Liver (tissue), 9 donors: ENCODE measurements around the gene GNE. TPM values are rescaled to one million over a fixed set of nuclear protein-coding genes. Genes with fewer than 3 reads are reported as not detected.
"Not testable (repeated sequence)": the region's sequence is repeated elsewhere in the genome, so short reads cannot be mapped to it uniquely, and the experiment has no call there.

Experiments used
- DNase-seq: peaks from one replicate; pipeline ENCODE4 v3.0.0-alpha.2; 2017; ENCODE audit warnings: low spot score
- H3K27ac ChIP-seq, 2 donors: one replicate each; pipeline ENCODE4 v1.7.0; 2013; ENCODE audit warnings: inconsistent platforms in 2 of 2, low read length in 2 of 2, control low read depth in 1 of 2, low read depth in 1 of 2, mild to moderate bottlenecking in 1 of 2
- H3K27me3 ChIP-seq, 4 donors: one replicate each; pipeline versions ENCODE4 v1.6.1 to v1.7.0; 2013; ENCODE audit warnings: low read length in 3 of 4, inconsistent platforms in 1 of 4, mild to moderate bottlenecking in 1 of 4, moderate library complexity in 1 of 4; ENCODE audit not compliant: control insufficient read depth in 4 of 4, insufficient read depth in 4 of 4
- H3K36me3 ChIP-seq, 4 donors: one replicate each; pipeline versions ENCODE4 v1.6.1 to v1.7.0; 2013; ENCODE audit warnings: low read length in 3 of 4, mild to moderate bottlenecking in 3 of 4, low read depth in 1 of 4, moderate library complexity in 1 of 4; ENCODE audit not compliant: control insufficient read depth in 4 of 4, insufficient read depth in 3 of 4
- H3K4me1 ChIP-seq, 4 donors: one replicate each; pipeline versions ENCODE4 v1.6.1 to v1.7.0; 2013; ENCODE audit warnings: low read length in 3 of 4, mild to moderate bottlenecking in 3 of 4, moderate library complexity in 1 of 4; ENCODE audit not compliant: control insufficient read depth in 4 of 4, insufficient read depth in 4 of 4
- H3K4me3 ChIP-seq, 3 donors: one replicate each; pipeline versions ENCODE4 v1.6.1 to v1.7.0; 2013; ENCODE audit warnings: low read length in 3 of 3, control low read depth in 1 of 3, low read depth in 1 of 3, mild to moderate bottlenecking in 1 of 3
- H3K9ac ChIP-seq, 2 donors: one replicate each; pipeline ENCODE4 v1.7.0; 2013; ENCODE audit warnings: low read length in 2 of 2, mild to moderate bottlenecking in 2 of 2, moderate library complexity in 2 of 2, control low read depth in 1 of 2, low read depth in 1 of 2
- H3K9me3 ChIP-seq, 4 donors: one replicate each; pipeline versions ENCODE4 v1.6.1 to v1.7.0; 2013; ENCODE audit warnings: low read length in 3 of 4; ENCODE audit not compliant: control insufficient read depth in 4 of 4
- GABPA ChIP-seq, 2 donors: IDR thresholded peaks in 1 of 2; conservative IDR thresholded peaks in 1 of 2; 2 replicates each; pipeline ENCODE4 v1.6.1; 2016; ENCODE audit warnings: antibody characterized with exemption in 2 of 2, mild to moderate bottlenecking in 1 of 2, moderate library complexity in 1 of 2
- HNF4A ChIP-seq, 2 donors: conservative IDR thresholded peaks; 2 replicates each; pipeline ENCODE4 v1.6.1; 2016; ENCODE audit warnings: antibody characterized with exemption in 2 of 2, mild to moderate bottlenecking in 2 of 2
- JUND ChIP-seq, 2 donors: IDR thresholded peaks; 2 replicates each; pipeline ENCODE4 v1.6.1; 2016; ENCODE audit warnings: antibody characterized with exemption in 2 of 2
- RAD21 ChIP-seq, 2 donors: IDR thresholded peaks; 2 replicates each; pipeline ENCODE4 v1.6.1; 2016; ENCODE audit warnings: antibody characterized with exemption in 2 of 2, mild to moderate bottlenecking in 2 of 2
- RXRA ChIP-seq, 2 donors: IDR thresholded peaks; 2 replicates each; pipeline ENCODE4 v1.6.1; 2017 to 2018; ENCODE audit warnings: antibody characterized with exemption in 2 of 2, mild to moderate bottlenecking in 1 of 2
- WGBS: extraction: QIAGEN DNeasy Blood & Tissue Kit; methylation state at CpG from one replicate; pipeline ENCODE4 v1.1.7; 2013; 5-methylcytosine and 5-hydroxymethylcytosine counted together
- polyA plus RNA-seq, 2 donors: library from polyadenylated mRNA; stranded (reverse) in 1 of 2; unstranded in 1 of 2; fragments of 200-250 nt in 1 of 2; fragments of >200 nt in 1 of 2; fragmentation: Nextera tagmentation in 1 of 2; extraction: Ambion mirVana in 1 of 2; gene quantifications; one replicate each; pipeline versions ENCODE4 v1.2.1 to v1.2.3, GENCODE V29; 2013 to 2015
- total RNA-seq, 2 donors: library from RNA; depleted of rRNA; stranded (reverse); fragments of >200 nt; gene quantifications; one replicate each; pipeline ENCODE4 v1.2.3, GENCODE V29; 2014
- TF ChIP-seq, protein P1 (sequence below): IDR thresholded peaks from 2 replicates; pipeline ENCODE4 v1.6.1; 2016; ENCODE audit warnings: antibody characterized with exemption, mild to moderate bottlenecking
- TF ChIP-seq, protein P2 (sequence below): fragments of 150-350 bp; IDR thresholded peaks from 2 replicates; pipeline ENCODE4 v1.5.1; 2017; ENCODE audit warnings: improper control_type of control experiment, low read depth, low read length; ENCODE audit not compliant: missing input control
- donor health status: healthy.
- donor health status: healthy.
- donor health status: healthy.
- donor health status: healthy.
- donor health status: healthy.

GNE gene
- total and polyA plus RNA-seq, 4 donors, result 21.8 to 177 (median 38.1) TPM

DNA sequence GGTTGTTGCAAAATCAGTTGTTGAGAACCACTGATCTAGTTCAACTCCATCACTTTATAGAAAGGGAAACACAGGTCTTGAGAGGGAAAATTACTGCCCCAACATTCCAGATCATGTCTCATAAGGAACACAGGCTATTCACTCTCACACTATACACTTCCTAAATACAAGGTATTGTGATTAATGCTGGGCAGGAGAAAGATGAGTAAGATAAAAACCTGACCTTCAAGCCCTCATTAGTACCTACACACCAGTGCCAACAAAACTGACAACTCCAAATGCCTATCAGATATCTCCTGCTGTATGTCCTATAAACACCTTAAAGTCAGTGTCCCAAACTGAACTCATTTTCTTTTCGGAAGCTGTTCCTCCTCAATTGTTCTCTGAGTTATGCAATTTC lies 8.2 kb downstream of the GNE start:
- H3K4me1 ChIP-seq, result peaks cover 8 to 49% (median 40%) of the 10 kb centered on the region in 4 donors
- H3K36me3 ChIP-seq, result peaks cover 5 to 16% (median 8%) of the 10 kb centered on the region in 4 donors
- WGBS, result 37% methylated on average over 1 of the region's 1 CpG
- no peak for DNase-seq
- no peak overlapping the region for H3K4me3 ChIP-seq
- no peak for TF ChIP-seq GABPA (IDR thresholded peaks at IDR 0.05 in 1 of 2, conservative IDR thresholded peaks at IDR 0.05 in 1 of 2)
- TF ChIP-seq RXRA (IDR thresholded peaks at IDR 0.05), result peak in 1 of 2 donors; percentile 31
- TF ChIP-seq, protein P1, sequence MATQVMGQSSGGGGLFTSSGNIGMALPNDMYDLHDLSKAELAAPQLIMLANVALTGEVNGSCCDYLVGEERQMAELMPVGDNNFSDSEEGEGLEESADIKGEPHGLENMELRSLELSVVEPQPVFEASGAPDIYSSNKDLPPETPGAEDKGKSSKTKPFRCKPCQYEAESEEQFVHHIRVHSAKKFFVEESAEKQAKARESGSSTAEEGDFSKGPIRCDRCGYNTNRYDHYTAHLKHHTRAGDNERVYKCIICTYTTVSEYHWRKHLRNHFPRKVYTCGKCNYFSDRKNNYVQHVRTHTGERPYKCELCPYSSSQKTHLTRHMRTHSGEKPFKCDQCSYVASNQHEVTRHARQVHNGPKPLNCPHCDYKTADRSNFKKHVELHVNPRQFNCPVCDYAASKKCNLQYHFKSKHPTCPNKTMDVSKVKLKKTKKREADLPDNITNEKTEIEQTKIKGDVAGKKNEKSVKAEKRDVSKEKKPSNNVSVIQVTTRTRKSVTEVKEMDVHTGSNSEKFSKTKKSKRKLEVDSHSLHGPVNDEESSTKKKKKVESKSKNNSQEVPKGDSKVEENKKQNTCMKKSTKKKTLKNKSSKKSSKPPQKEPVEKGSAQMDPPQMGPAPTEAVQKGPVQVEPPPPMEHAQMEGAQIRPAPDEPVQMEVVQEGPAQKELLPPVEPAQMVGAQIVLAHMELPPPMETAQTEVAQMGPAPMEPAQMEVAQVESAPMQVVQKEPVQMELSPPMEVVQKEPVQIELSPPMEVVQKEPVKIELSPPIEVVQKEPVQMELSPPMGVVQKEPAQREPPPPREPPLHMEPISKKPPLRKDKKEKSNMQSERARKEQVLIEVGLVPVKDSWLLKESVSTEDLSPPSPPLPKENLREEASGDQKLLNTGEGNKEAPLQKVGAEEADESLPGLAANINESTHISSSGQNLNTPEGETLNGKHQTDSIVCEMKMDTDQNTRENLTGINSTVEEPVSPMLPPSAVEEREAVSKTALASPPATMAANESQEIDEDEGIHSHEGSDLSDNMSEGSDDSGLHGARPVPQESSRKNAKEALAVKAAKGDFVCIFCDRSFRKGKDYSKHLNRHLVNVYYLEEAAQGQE, result no peak
- no peaks in the 10 kb centered on the region for H3K9me3 ChIP-seq
- no peak overlapping the region for H3K9ac ChIP-seq
- no peaks in the 10 kb centered on the region for H3K27me3 ChIP-seq
- H3K27ac ChIP-seq, result peak overlapping the region; percentile 14 to 82

GRCh38 chr9:36249189-36249588 lies 9.1 kb downstream of the GNE start:
- H3K4me1 ChIP-seq, result peaks cover 8 to 48% (median 37%) of the 10 kb centered on the region in 4 donors
- H3K9me3 ChIP-seq, result no peaks in the 10 kb centered on the region
- H3K27ac ChIP-seq, result peak overlapping the region in 1 of 2 donors; percentile 11
- WGBS, result 35% methylated on average over 6 of the region's 6 CpGs
- peak overlapping the region in 1 of 2 donors; percentile 28 for H3K9ac ChIP-seq
- no peak for DNase-seq
- H3K36me3 ChIP-seq, result peaks cover 5 to 17% (median 8%) of the 10 kb centered on the region in 4 donors
- TF ChIP-seq HNF4A (conservative IDR thresholded peaks at IDR 0.05), result peak in 1 of 2 donors; percentile 11
- TF ChIP-seq JUND (IDR thresholded peaks at IDR 0.05), result no peak
- peak in 1 of 2 donors; percentile 33 for TF ChIP-seq RXRA (IDR thresholded peaks at IDR 0.05)
- H3K4me3 ChIP-seq, result no peak overlapping the region
- no peaks in the 10 kb centered on the region for H3K27me3 ChIP-seq

DNA sequence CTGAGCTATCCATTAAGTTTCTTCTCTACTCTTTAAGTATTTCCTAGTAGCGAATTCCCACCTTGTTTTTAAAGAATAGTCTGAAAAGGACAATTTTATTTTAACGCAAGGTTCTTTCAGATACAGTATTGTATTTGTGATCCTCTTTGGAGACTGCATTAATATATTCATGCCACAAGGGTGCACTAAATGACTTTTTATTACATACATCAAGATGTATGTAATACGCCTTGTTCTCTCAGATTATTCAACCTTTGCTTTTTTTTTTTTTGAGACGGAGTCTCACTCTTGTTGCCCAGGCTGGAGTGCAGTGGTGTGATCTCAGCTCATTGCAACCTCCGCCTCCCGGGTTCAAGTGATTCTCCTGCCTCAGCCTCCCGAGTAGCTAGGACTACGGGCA lies 10.2 kb downstream of the GNE start:
- Histone ChIP-seq H3K4me1 (peaks cover 4 to 38% (median 29%) of the 10 kb centered on the region in 4 donors), H3K36me3 (peaks cover 10 to 17% (median 14%) of the 10 kb centered on the region in 4 donors)
- H3K9ac ChIP-seq, H3K27me3 ChIP-seq, H3K4me3 ChIP-seq, H3K27ac ChIP-seq, DNase-seq, H3K9me3 ChIP-seq: not testable (repeated sequence)
- WGBS, result 65% methylated on average over 8 of the region's 8 CpGs
- TF ChIP-seq, protein P2, sequence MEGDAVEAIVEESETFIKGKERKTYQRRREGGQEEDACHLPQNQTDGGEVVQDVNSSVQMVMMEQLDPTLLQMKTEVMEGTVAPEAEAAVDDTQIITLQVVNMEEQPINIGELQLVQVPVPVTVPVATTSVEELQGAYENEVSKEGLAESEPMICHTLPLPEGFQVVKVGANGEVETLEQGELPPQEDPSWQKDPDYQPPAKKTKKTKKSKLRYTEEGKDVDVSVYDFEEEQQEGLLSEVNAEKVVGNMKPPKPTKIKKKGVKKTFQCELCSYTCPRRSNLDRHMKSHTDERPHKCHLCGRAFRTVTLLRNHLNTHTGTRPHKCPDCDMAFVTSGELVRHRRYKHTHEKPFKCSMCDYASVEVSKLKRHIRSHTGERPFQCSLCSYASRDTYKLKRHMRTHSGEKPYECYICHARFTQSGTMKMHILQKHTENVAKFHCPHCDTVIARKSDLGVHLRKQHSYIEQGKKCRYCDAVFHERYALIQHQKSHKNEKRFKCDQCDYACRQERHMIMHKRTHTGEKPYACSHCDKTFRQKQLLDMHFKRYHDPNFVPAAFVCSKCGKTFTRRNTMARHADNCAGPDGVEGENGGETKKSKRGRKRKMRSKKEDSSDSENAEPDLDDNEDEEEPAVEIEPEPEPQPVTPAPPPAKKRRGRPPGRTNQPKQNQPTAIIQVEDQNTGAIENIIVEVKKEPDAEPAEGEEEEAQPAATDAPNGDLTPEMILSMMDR, result peak; percentile 45
- TF ChIP-seq RAD21 (IDR thresholded peaks at IDR 0.05), result peak; percentile 65 to 68
